HG03097 (cell line): ENCODE measurements around the gene GAB2.

Experiments used
- ATAC-seq: cut with Tn5 transposase; IDR thresholded peaks from one replicate; pipeline ENCODE4 v1.9.1; 2021; ENCODE audit not compliant: unreplicated experiment, low FRiP score

The GAB2 gene

DNA sequence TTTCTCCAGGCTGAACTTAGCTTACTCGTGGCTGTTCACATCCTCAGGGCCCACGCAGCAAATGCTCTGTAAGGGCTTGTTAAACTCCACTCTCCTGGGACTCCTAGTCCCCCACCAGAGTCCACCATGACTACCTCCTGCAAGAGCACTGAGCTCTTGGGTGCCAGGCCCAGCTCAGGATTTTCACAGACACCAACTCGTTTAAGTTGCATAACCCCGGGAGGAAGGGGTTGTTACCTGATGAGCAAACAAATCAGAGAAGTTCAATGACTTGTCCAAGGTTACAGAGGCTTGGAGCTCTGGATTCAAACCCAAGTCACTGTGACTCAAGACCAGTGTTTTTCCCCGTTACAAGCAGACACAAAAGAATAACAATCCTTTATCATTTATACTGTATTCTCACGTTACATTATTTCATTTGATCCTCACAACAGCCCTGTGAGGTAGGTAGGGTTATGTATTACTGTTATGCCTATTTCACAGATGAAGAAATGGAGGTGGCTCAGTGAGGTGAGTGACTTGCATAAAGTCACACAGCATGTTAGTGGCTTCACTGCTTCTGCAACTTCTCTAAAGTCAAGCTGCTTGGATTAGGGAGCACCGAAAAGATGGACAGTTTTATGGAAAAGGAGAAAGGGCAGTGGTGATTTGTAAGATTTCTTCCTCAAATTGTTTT is 246.6 kb downstream of the GAB2 start:
- ATAC-seq, result no peak

DNA sequence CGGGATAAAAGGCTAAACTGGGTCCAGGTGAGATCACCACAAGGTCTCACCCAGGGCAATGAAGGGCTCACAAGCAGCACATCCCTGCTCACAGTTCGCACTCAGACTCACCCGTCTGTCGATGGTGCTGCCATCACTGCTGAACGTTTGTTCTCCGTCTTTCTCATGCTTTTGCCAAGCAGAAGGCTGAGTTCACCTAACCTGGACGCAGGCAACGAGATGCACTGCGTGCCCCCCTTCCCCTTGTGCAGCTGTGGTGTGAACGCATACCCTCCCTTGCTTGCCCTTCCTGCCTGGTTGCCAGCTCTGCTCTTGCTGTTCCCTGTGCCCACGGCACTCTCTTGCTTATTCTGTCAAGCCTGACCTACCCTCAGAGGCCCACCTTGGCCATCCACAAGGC is 247.2 kb downstream of the GAB2 start:
- ATAC-seq, result no peak

DNA sequence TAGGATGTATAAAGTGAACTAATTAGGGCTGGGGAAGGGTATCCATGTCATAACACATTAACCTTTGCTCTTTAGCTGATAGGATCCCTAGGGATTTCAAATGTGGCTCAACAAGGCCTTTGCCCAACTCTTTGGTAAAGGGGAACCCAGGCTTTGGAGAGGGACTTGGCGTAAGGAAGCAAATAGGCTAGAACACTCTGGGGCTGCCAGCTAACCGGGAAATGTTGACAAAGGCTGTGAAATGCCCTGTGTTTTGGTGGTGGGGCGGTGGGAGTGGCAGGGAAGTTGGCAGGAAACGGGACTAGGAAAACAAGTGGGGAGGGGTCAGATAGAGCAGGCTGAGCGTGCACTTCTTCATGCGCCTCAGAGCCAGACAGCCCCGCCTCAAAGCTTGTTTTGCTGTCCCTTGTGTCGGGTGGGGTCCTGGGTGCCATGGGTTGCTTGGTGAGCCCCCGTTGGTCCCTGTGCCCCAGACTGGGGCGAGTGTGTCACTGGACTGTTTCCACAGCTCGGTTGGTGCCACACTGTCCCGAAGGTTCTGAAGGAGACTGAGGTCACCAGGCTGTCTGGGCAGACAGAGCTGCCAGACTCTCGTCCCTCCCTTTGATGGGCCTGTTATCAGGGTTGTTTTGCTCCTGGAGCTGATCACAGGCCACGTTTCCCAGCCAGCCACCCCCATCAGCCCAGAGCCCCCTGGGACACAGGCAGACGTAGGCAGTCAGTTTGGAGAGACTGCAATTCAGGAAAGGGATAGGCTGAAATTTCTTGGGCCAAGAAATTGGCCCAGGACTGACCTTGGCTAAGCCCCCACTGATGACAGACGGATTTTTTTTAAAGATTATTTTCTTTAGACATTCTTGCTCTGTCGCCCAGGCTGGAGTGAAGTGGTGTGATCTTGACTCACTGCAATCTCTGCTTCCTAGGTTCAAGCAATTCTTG is 248.8 kb downstream of the GAB2 start:
- no peak for ATAC-seq

DNA sequence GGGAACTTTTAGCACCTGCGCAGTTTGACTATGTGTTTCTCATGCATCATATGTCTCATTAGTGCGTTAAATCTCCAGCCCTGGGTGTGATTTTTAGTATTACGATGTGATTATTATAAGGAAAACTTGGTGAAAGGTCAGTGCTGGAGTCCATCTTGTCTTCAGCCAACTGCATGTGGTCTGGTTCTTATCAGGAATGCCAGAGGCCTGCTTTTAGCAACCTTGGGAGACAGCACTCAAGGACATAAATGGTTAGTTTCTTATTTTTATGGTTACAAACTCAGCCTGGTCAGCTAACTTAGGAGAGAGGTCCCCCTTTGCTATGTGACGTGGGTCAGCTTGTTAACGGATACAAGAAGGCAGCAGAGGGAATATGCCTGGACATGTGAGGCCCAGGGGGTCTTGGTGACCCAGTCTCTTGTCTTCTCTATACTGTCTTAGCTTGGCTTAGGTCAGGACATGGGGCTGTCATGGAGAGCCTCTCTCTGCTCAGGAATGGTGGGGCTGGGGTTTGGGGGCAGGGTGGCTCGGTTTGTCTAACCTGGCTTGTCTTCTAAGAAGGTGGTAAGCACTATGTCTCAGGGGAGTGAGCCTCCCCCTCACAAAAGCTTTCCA is 250.7 kb downstream of the GAB2 start:
- ATAC-seq, result no peak
